A549 (cell line): Measurements from ENCODE around the gene SLCO3A1. TPM values are rescaled to one million over a fixed set of nuclear protein-coding genes. Genes with fewer than 3 reads are reported as not detected.
A peak's percentile ranks its signal among the peaks of the same experiment; 100 is the strongest.

Experiments
- ATAC-seq, 2 experiments: fragments of 200-7000 bp in 1 of 2; fragments of >200 bp in 1 of 2; cut with Nextera tagmentation in 1 of 2; cut with Tn5 transposase in 1 of 2; 3 replicates each; pipeline versions ENCODE4 v1.8.0 to v1.9.1; 2018 to 2020; ENCODE audit warnings: mild to moderate bottlenecking in 1 of 2, moderate library complexity in 1 of 2
- CTCF ChIA-PET: fragments of 300-600 bp; sonication (Branson Sonifier 250); formaldehyde crosslinking; extraction: SDS; loops from one replicate; lab custom pipeline; 2021; ENCODE audit warnings: antibody characterized with exemption, inconsistent platforms; lab: Yijun Ruan, JAX
- POLR2A ChIA-PET: fragments of 350-600 bp; formaldehyde crosslinking; extraction: SDS; loops from one replicate; lab custom pipeline; 2021; ENCODE audit warnings: antibody characterized with exemption, inconsistent platforms; lab: Yijun Ruan, JAX
- DNase-seq, 2 experiments: peaks; one replicate each; pipeline versions ENCODE4 v3.0.0 to v3.0.0-alpha.2; 2011 to 2016; ENCODE audit warnings: low read depth in 1 of 2, low spot score in 1 of 2
- FAIRE-seq: peaks from 2 replicates; lab custom pipeline; 2011; peaks lifted over from hg19 to GRCh38; lab: Jason Lieb, UNC
- H3K27ac ChIP-seq, 2 experiments: fragments of >200 bp; sonication (Bioruptor Twin); formaldehyde crosslinking; 3 replicates each; pipeline ENCODE4 v1.5.1; 2016 to 2017
- H3K4me1 ChIP-seq: fragments of >200 bp; sonication (Bioruptor Twin); formaldehyde crosslinking; 3 replicates; pipeline ENCODE4 v1.6.1; 2016
- H3K4me2 ChIP-seq: fragments of >200 bp; sonication (Bioruptor Twin); formaldehyde crosslinking; 3 replicates; pipeline ENCODE4 v1.6.1; 2016
- H3K4me3 ChIP-seq: fragments of >200 bp; sonication (Bioruptor Twin); formaldehyde crosslinking; 3 replicates; pipeline ENCODE4 v1.5.1; 2016
- H3K9me3 ChIP-seq: fragments of >200 bp; sonication (Bioruptor Twin); formaldehyde crosslinking; 3 replicates; pipeline ENCODE4 v1.6.1; 2016
- CEBPB ChIP-seq, 2 experiments: fragments of >200 bp in 1 of 2; sonication (Bioruptor Twin) in 1 of 2; formaldehyde crosslinking in 1 of 2; IDR thresholded peaks; 2 replicates each; pipeline ENCODE4 v1.6.1; 2012 to 2016
- CTCF ChIP-seq: fragments of >200 bp; sonication (Bioruptor Twin); formaldehyde crosslinking; IDR thresholded peaks from 3 replicates; pipeline ENCODE4 v1.5.1; 2016
- ELK1 ChIP-seq: fragments of 150-350 bp; IDR thresholded peaks from 2 replicates; pipeline ENCODE4 v1.6.1; 2014; ENCODE audit warnings: low read depth, mild to moderate bottlenecking, low read length
- EP300 ChIP-seq, 2 experiments: fragments of >200 bp; sonication (Bioruptor Twin); formaldehyde crosslinking; IDR thresholded peaks; 2 replicates in 1 of 2; 3 replicates in 1 of 2; pipeline ENCODE4 v1.6.1; 2016 to 2017
- ESRRA ChIP-seq: fragments of 150-350 bp; IDR thresholded peaks from 2 replicates; pipeline ENCODE4 v1.6.1; 2014; ENCODE audit warnings: mild to moderate bottlenecking, low read length, borderline replicate concordance
- FOSB ChIP-seq: fragments of 250-450 bp; sonication (Bioruptor Pico); IDR thresholded peaks from 2 replicates; pipeline ENCODE4 v1.5.0; 2020; ENCODE audit warnings: mild to moderate bottlenecking, moderate library complexity
- HDAC2 ChIP-seq: fragments of 200-600 bp; sonication (generic); IDR thresholded peaks from 2 replicates; pipeline ENCODE4 v1.6.1; 2016
- HOXA7 ChIP-seq: fragments of 250-450 bp; sonication (Bioruptor Pico); IDR thresholded peaks from 2 replicates; pipeline ENCODE4 v1.5.0; 2020; ENCODE audit warnings: mild to moderate bottlenecking, moderate library complexity
- JUNB ChIP-seq: fragments of >200 bp; sonication (Bioruptor Twin); formaldehyde crosslinking; IDR thresholded peaks from 2 replicates; pipeline ENCODE4 v1.6.1; 2016
- MAZ ChIP-seq: fragments of 150-350 bp; IDR thresholded peaks from 2 replicates; pipeline ENCODE4 v1.6.1; 2014; ENCODE audit warnings: antibody characterized with exemption, low read depth, low read length, borderline replicate concordance
- MYC ChIP-seq: IDR thresholded peaks from 2 replicates; pipeline ENCODE4 v1.6.1; 2012; ENCODE audit warnings: mild to moderate bottlenecking, inconsistent platforms, low read length, improper control_type of control experiment, borderline replicate concordance
- NFE2L2 ChIP-seq: fragments of 150-350 bp; conservative IDR thresholded peaks from 2 replicates; pipeline ENCODE4 v1.6.1; 2014; ENCODE audit warnings: low read length
- NPAS2 ChIP-seq: fragments of 250-450 bp; sonication (Bioruptor Pico); IDR thresholded peaks from 2 replicates; pipeline ENCODE4 v1.8.0; 2022; ENCODE audit warnings: mild to moderate bottlenecking, moderate library complexity, borderline replicate concordance
- PHF8 ChIP-seq: fragments of 200-600 bp; sonication (generic); IDR thresholded peaks from 2 replicates; pipeline ENCODE4 v1.6.1; 2016; ENCODE audit warnings: low read depth, mild to moderate bottlenecking, antibody characterized with exemption, moderate library complexity, borderline replicate concordance
- RAD21 ChIP-seq, 2 experiments: fragments of >200 bp in 1 of 2; sonication (Bioruptor Twin) in 1 of 2; formaldehyde crosslinking in 1 of 2; IDR thresholded peaks in 1 of 2; conservative IDR thresholded peaks in 1 of 2; 2 replicates in 1 of 2; 3 replicates in 1 of 2; pipeline ENCODE4 v1.6.1; 2012 to 2018; ENCODE audit warnings: inconsistent platforms in 1 of 2
- RCOR1 ChIP-seq: fragments of 150-350 bp; IDR thresholded peaks from 2 replicates; pipeline ENCODE4 v1.6.1; 2014; ENCODE audit warnings: antibody characterized with exemption, low read length, low read depth
- RFX5 ChIP-seq: fragments of 450-650 bp; IDR thresholded peaks from 2 replicates; pipeline ENCODE4 v1.7.1; 2014; ENCODE audit warnings: antibody characterized with exemption, mild to moderate bottlenecking, moderate library complexity
- RNF2 ChIP-seq: fragments of 200-600 bp; sonication (generic); IDR thresholded peaks from 2 replicates; pipeline ENCODE4 v1.6.1; 2016; ENCODE audit warnings: low read depth, mild to moderate bottlenecking, antibody characterized with exemption, moderate library complexity, borderline replicate concordance
- SMC3 ChIP-seq: fragments of >200 bp; sonication (Bioruptor Twin); formaldehyde crosslinking; IDR thresholded peaks from 3 replicates; pipeline ENCODE4 v1.6.1; 2018; ENCODE audit warnings: inconsistent platforms
- TFCP2L1 ChIP-seq: fragments of 250-450 bp; sonication (Bioruptor Pico); IDR thresholded peaks from 2 replicates; pipeline ENCODE4 v1.5.0; 2021; ENCODE audit warnings: mild to moderate bottlenecking
- ZC3H11A ChIP-seq: fragments of 450-650 bp; IDR thresholded peaks from 2 replicates; pipeline ENCODE4 v1.6.1; 2014; ENCODE audit warnings: antibody characterized with exemption, mild to moderate bottlenecking
- ZNF302 ChIP-seq: fragments of 250-450 bp; sonication (Bioruptor Pico); IDR thresholded peaks from 2 replicates; pipeline ENCODE4 v1.9.0; 2021; ENCODE audit warnings: inconsistent platforms, mild to moderate bottlenecking, moderate library complexity
- WGBS: methylation state at CpG from one replicate; pipeline ENCODE4 v1.1.6; 2017; ENCODE audit errors: missing lambda C conversion rate; 5-methylcytosine and 5-hydroxymethylcytosine counted together
- polyA plus RNA-seq, 4 experiments: library from polyadenylated mRNA; depleted of rRNA in 3 of 4; stranded (reverse); fragments of >200 nt; fragmentation: RNase III in 1 of 4; extraction: RNeasy Plus Mini Kit Qiagen cat#74134 plus additional on column Dnase treatment in 1 of 4; gene quantifications; 2 replicates in 3 of 4; 3 replicates in 1 of 4; pipeline ENCODE4 v1.2.3, GENCODE V29; 2011 to 2017
- TF ChIP-seq, protein P1 (sequence below): fragments of 250-450 bp; sonication (Bioruptor Pico); IDR thresholded peaks from 2 replicates; pipeline ENCODE4 v1.5.0; 2021; ENCODE audit warnings: mild to moderate bottlenecking, moderate library complexity, borderline replicate concordance
- TF ChIP-seq, protein P2 (sequence below): IDR thresholded peaks from 2 replicates; pipeline ENCODE4 v1.6.1; 2012; ENCODE audit warnings: low read depth, borderline replicate concordance
- TF ChIP-seq, protein P3 (sequence below): fragments of >200 bp; sonication (Bioruptor Twin); formaldehyde crosslinking; IDR thresholded peaks from 3 replicates; pipeline ENCODE4 v1.6.1; 2016

The SLCO3A1 gene
- polyA plus RNA-seq, 2 of the 4 experiments (the other 2 are of a cell fraction): 16.8 to 17.0 TPM

DNA sequence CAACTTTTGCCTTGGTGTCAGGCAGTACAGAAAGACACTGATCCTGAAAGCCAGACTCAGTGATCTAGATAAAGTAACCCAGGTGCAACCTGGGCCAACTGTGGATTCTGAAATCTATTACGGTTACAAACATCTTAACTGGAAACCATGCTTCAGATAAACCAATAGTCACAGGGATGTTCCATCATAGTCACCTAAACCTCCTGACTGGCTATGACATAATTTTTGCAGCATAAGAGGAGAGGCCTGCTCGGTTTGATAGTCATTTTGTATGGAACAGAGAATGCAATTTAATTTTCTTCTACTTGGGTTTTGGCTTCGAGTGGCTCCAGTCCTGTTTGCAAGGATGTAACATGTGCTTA, 3.7 kb downstream of the SLCO3A1 start (continued):
- TF ChIP-seq, protein P1, sequence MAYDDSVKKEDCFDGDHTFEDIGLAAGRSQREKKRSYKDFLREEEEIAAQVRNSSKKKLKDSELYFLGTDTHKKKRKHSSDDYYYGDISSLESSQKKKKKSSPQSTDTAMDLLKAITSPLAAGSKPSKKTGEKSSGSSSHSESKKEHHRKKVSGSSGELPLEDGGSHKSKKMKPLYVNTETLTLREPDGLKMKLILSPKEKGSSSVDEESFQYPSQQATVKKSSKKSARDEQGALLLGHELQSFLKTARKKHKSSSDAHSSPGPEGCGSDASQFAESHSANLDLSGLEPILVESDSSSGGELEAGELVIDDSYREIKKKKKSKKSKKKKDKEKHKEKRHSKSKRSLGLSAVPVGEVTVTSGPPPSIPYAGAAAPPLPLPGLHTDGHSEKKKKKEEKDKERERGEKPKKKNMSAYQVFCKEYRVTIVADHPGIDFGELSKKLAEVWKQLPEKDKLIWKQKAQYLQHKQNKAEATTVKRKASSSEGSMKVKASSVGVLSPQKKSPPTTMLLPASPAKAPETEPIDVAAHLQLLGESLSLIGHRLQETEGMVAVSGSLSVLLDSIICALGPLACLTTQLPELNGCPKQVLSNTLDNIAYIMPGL (CRISPR knock-in tag): no peak
- TF ChIP-seq EP300 (IDR thresholded peaks at IDR 0.05) (no peak), ZNF302 (CRISPR knock-in tag) (no peak), RAD21 (conservative IDR thresholded peaks at IDR 0.05 in 1 of 2, IDR thresholded peaks at IDR 0.05 in 1 of 2) (no peak), RNF2 (no peak), PHF8 (no peak), ZC3H11A (no peak)
- TF ChIP-seq, protein P2, sequence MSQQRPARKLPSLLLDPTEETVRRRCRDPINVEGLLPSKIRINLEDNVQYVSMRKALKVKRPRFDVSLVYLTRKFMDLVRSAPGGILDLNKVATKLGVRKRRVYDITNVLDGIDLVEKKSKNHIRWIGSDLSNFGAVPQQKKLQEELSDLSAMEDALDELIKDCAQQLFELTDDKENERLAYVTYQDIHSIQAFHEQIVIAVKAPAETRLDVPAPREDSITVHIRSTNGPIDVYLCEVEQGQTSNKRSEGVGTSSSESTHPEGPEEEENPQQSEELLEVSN: no peak

GRCh38 chr15:91857772-91858171, 4.3 kb downstream of the SLCO3A1 start:
- ChIA-PET POLR2A (no interaction called here), CTCF (interaction anchor here (0.9 to 1.1 kb wide), 3 partner anchors 125 to 221 kb away, joined by 3 to 4 read pairs (median 4); no protein-coding TSS in a partner anchor)
- Histone ChIP-seq H3K27ac (no peak overlapping the region), H3K4me3 (no peak overlapping the region), H3K4me1 (peaks cover 11% of the 10 kb centered on the region; the same call in 2 of the 3 replicates), H3K9me3 (no peaks in the 10 kb centered on the region), H3K4me2 (no peak overlapping the region)
- no peak for DNase-seq
- no peak for TF ChIP-seq RCOR1
- TF ChIP-seq MAZ: no peak
- TF ChIP-seq ESRRA: no peak
- TF ChIP-seq NFE2L2: no peak
- no peak for TF ChIP-seq CTCF
- no peak for TF ChIP-seq HOXA7 (CRISPR knock-in tag)
- TF ChIP-seq, protein P2: no peak
- TF ChIP-seq ELK1: no peak
- no peak for ATAC-seq
- FAIRE-seq: no peak
- 90% methylated on average over 2 of the region's 2 CpGs for WGBS

GRCh38 chr15:91860498-91860897, 7.0 kb downstream of the SLCO3A1 start:
- Histone ChIP-seq H3K9me3 (no peaks in the 10 kb centered on the region), H3K4me2 (no peak overlapping the region), H3K27ac (0 out of 6 replicates have a peak overlapping the region, but pooled peaks of 1 of the 2 experiments have one; percentile 9), H3K4me1 (peaks cover 4% of the 10 kb centered on the region; the same call in 2 of the 3 replicates), H3K4me3 (no peak overlapping the region)
- ChIA-PET POLR2A (no interaction called here), CTCF (interaction anchor here (0.9 to 2.4 kb wide), 6 partner anchors 10 to 241 kb away, joined by 3 to 9 read pairs (median 3); no protein-coding TSS in a partner anchor)
- no peak for FAIRE-seq
- ATAC-seq: no peak
- DNase-seq: no peak
- WGBS: 89% methylated on average over 7 of the region's 7 CpGs
- TF ChIP-seq HDAC2: no peak
- no peak for TF ChIP-seq FOSB
- TF ChIP-seq, protein P2: no peak
- no peak for TF ChIP-seq RFX5
- no peak for TF ChIP-seq NPAS2 (CRISPR knock-in tag)
- no peak for TF ChIP-seq MYC
- TF ChIP-seq ESRRA: no peak
- TF ChIP-seq JUNB: no peak
- no peak for TF ChIP-seq CEBPB (IDR thresholded peaks at IDR 0.05)
- TF ChIP-seq, protein P3, sequence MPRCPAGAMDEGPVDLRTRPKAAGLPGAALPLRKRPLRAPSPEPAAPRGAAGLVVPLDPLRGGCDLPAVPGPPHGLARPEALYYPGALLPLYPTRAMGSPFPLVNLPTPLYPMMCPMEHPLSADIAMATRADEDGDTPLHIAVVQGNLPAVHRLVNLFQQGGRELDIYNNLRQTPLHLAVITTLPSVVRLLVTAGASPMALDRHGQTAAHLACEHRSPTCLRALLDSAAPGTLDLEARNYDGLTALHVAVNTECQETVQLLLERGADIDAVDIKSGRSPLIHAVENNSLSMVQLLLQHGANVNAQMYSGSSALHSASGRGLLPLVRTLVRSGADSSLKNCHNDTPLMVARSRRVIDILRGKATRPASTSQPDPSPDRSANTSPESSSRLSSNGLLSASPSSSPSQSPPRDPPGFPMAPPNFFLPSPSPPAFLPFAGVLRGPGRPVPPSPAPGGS: no peak
- no peak for TF ChIP-seq TFCP2L1 (CRISPR knock-in tag)
- no peak for TF ChIP-seq SMC3
